Measurements from ENCODE around the gene TAMALIN.

DNA sequence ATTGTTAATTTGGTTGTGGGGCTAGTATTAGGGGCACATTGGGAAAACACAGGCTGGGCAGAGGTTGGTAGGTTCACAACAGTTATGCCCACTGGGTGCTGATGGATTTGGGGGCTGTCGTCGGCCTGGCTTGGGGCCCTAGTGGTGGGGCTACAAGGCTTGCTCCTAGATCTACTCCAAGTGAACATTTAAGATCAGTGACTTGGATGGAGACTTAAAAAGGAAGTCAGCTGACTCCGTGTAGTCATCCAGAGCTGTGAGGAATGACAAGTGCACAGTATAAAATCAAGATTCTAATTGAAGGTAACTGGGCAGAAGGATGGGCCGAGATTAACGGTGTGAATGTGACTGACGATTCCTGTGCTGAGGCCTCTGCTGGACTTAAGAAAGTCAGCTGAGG lies 31.7 kb downstream of the TAMALIN start:
- TF ChIP-seq ELK1 (IDR thresholded peaks at IDR 0.05; ENCODE audit: low read depth, low read length) (no peak), EP300 (IDR thresholded peaks at IDR 0.05) (no peak), CTCF (IDR thresholded peaks at IDR 0.05) (no peak), CEBPB (IDR thresholded peaks at IDR 0.05) (no peak), POLR2A (IDR thresholded peaks at IDR 0.05; ENCODE audit: low read length) (no peak), MAZ (IDR thresholded peaks at IDR 0.05; ENCODE audit: borderline replicate concordance, low read depth, low read length) (no peak), KDM1A (IDR thresholded peaks at IDR 0.05; ENCODE audit: low read depth) (no peak)
- TF ChIP-seq, protein P1, sequence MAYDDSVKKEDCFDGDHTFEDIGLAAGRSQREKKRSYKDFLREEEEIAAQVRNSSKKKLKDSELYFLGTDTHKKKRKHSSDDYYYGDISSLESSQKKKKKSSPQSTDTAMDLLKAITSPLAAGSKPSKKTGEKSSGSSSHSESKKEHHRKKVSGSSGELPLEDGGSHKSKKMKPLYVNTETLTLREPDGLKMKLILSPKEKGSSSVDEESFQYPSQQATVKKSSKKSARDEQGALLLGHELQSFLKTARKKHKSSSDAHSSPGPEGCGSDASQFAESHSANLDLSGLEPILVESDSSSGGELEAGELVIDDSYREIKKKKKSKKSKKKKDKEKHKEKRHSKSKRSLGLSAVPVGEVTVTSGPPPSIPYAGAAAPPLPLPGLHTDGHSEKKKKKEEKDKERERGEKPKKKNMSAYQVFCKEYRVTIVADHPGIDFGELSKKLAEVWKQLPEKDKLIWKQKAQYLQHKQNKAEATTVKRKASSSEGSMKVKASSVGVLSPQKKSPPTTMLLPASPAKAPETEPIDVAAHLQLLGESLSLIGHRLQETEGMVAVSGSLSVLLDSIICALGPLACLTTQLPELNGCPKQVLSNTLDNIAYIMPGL (CRISPR knock-in tag; IDR thresholded peaks at IDR 0.05; ENCODE audit: borderline replicate concordance), result no peak
- TF ChIP-seq, protein P2, sequence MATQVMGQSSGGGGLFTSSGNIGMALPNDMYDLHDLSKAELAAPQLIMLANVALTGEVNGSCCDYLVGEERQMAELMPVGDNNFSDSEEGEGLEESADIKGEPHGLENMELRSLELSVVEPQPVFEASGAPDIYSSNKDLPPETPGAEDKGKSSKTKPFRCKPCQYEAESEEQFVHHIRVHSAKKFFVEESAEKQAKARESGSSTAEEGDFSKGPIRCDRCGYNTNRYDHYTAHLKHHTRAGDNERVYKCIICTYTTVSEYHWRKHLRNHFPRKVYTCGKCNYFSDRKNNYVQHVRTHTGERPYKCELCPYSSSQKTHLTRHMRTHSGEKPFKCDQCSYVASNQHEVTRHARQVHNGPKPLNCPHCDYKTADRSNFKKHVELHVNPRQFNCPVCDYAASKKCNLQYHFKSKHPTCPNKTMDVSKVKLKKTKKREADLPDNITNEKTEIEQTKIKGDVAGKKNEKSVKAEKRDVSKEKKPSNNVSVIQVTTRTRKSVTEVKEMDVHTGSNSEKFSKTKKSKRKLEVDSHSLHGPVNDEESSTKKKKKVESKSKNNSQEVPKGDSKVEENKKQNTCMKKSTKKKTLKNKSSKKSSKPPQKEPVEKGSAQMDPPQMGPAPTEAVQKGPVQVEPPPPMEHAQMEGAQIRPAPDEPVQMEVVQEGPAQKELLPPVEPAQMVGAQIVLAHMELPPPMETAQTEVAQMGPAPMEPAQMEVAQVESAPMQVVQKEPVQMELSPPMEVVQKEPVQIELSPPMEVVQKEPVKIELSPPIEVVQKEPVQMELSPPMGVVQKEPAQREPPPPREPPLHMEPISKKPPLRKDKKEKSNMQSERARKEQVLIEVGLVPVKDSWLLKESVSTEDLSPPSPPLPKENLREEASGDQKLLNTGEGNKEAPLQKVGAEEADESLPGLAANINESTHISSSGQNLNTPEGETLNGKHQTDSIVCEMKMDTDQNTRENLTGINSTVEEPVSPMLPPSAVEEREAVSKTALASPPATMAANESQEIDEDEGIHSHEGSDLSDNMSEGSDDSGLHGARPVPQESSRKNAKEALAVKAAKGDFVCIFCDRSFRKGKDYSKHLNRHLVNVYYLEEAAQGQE (IDR thresholded peaks at IDR 0.05), result no peak
